ENCODE data around the gene LAMTOR5. TPM values are rescaled to one million over a fixed set of nuclear protein-coding genes. Genes with fewer than 3 reads are reported as not detected.

LAMTOR5 gene
- total and polyA plus RNA-seq, 2 of the 13 experiments (the other 11 are each of a cell fraction or from before 2014, with no cell fraction given): 96.7 to 400 TPM

DNA sequence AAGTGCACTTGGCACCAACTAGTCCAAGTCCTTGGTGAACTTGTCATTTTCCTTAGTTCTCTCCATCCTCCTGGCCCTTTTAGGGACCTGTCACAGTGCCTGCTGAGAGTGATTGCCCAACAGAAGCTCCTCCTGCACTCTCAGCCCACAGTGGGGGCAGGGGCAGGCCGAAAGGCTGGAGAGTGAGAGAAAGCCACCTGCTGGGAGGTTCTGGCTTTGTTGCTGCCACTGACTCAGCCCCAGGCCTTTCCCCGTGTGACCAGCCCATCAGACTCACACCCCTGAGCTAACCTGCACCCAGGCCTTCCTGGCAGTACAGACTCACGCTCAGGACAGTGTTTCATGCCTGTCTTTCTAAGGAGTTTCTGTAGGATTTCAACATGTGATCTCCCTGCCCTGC lies 26.3 kb upstream of the LAMTOR5 start (continued):
- TF ChIP-seq, protein P1, sequence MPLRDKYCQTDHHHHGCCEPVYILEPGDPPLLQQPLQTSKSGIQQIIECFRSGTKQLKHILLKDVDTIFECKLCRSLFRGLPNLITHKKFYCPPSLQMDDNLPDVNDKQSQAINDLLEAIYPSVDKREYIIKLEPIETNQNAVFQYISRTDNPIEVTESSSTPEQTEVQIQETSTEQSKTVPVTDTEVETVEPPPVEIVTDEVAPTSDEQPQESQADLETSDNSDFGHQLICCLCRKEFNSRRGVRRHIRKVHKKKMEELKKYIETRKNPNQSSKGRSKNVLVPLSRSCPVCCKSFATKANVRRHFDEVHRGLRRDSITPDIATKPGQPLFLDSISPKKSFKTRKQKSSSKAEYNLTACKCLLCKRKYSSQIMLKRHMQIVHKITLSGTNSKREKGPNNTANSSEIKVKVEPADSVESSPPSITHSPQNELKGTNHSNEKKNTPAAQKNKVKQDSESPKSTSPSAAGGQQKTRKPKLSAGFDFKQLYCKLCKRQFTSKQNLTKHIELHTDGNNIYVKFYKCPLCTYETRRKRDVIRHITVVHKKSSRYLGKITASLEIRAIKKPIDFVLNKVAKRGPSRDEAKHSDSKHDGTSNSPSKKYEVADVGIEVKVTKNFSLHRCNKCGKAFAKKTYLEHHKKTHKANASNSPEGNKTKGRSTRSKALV (CRISPR knock-in tag; IDR thresholded peaks at IDR 0.05): no peak
- no peak for TF ChIP-seq SIN3B (IDR thresholded peaks at IDR 0.05; ENCODE audit: low read length)
- TF ChIP-seq, protein P2, sequence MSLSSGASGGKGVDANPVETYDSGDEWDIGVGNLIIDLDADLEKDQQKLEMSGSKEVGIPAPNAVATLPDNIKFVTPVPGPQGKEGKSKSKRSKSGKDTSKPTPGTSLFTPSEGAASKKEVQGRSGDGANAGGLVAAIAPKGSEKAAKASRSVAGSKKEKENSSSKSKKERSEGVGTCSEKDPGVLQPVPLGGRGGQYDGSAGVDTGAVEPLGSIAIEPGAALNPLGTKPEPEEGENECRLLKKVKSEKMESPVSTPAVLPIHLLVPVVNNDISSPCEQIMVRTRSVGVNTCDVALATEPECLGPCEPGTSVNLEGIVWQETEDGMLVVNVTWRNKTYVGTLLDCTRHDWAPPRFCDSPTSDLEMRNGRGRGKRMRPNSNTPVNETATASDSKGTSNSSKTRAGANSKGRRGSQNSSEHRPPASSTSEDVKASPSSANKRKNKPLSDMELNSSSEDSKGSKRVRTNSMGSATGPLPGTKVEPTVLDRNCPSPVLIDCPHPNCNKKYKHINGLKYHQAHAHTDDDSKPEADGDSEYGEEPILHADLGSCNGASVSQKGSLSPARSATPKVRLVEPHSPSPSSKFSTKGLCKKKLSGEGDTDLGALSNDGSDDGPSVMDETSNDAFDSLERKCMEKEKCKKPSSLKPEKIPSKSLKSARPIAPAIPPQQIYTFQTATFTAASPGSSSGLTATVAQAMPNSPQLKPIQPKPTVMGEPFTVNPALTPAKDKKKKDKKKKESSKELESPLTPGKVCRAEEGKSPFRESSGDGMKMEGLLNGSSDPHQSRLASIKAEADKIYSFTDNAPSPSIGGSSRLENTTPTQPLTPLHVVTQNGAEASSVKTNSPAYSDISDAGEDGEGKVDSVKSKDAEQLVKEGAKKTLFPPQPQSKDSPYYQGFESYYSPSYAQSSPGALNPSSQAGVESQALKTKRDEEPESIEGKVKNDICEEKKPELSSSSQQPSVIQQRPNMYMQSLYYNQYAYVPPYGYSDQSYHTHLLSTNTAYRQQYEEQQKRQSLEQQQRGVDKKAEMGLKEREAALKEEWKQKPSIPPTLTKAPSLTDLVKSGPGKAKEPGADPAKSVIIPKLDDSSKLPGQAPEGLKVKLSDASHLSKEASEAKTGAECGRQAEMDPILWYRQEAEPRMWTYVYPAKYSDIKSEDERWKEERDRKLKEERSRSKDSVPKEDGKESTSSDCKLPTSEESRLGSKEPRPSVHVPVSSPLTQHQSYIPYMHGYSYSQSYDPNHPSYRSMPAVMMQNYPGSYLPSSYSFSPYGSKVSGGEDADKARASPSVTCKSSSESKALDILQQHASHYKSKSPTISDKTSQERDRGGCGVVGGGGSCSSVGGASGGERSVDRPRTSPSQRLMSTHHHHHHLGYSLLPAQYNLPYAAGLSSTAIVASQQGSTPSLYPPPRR (CRISPR knock-in tag; IDR thresholded peaks at IDR 0.05; ENCODE audit: borderline replicate concordance): no peak
- no peak for TF ChIP-seq ATF7-NPFF (CRISPR knock-in tag; IDR thresholded peaks at IDR 0.05; ENCODE audit: low read depth)
- no peak for TF ChIP-seq ETV6 (CRISPR knock-in tag; conservative IDR thresholded peaks at IDR 0.05)
- TF ChIP-seq, protein P3, sequence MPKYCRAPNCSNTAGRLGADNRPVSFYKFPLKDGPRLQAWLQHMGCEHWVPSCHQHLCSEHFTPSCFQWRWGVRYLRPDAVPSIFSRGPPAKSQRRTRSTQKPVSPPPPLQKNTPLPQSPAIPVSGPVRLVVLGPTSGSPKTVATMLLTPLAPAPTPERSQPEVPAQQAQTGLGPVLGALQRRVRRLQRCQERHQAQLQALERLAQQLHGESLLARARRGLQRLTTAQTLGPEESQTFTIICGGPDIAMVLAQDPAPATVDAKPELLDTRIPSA (CRISPR knock-in tag; IDR thresholded peaks at IDR 0.05; ENCODE audit: borderline replicate concordance): no peak
- TF ChIP-seq, protein P4, sequence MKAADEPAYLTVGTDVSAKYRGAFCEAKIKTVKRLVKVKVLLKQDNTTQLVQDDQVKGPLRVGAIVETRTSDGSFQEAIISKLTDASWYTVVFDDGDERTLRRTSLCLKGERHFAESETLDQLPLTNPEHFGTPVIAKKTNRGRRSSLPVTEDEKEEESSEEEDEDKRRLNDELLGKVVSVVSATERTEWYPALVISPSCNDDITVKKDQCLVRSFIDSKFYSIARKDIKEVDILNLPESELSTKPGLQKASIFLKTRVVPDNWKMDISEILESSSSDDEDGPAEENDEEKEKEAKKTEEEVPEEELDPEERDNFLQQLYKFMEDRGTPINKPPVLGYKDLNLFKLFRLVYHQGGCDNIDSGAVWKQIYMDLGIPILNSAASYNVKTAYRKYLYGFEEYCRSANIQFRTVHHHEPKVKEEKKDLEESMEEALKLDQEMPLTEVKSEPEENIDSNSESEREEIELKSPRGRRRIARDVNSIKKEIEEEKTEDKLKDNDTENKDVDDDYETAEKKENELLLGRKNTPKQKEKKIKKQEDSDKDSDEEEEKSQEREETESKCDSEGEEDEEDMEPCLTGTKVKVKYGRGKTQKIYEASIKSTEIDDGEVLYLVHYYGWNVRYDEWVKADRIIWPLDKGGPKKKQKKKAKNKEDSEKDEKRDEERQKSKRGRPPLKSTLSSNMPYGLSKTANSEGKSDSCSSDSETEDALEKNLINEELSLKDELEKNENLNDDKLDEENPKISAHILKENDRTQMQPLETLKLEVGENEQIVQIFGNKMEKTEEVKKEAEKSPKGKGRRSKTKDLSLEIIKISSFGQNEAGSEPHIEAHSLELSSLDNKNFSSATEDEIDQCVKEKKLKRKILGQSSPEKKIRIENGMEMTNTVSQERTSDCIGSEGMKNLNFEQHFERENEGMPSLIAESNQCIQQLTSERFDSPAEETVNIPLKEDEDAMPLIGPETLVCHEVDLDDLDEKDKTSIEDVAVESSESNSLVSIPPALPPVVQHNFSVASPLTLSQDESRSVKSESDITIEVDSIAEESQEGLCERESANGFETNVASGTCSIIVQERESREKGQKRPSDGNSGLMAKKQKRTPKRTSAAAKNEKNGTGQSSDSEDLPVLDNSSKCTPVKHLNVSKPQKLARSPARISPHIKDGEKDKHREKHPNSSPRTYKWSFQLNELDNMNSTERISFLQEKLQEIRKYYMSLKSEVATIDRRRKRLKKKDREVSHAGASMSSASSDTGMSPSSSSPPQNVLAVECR (CRISPR knock-in tag; IDR thresholded peaks at IDR 0.05; ENCODE audit: borderline replicate concordance): no peak
- no peak for TF ChIP-seq HMG20B (CRISPR knock-in tag; conservative IDR thresholded peaks at IDR 0.05)
- TF ChIP-seq, protein P5, sequence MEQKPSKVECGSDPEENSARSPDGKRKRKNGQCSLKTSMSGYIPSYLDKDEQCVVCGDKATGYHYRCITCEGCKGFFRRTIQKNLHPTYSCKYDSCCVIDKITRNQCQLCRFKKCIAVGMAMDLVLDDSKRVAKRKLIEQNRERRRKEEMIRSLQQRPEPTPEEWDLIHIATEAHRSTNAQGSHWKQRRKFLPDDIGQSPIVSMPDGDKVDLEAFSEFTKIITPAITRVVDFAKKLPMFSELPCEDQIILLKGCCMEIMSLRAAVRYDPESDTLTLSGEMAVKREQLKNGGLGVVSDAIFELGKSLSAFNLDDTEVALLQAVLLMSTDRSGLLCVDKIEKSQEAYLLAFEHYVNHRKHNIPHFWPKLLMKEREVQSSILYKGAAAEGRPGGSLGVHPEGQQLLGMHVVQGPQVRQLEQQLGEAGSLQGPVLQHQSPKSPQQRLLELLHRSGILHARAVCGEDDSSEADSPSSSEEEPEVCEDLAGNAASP (CRISPR knock-in tag; IDR thresholded peaks at IDR 0.05; ENCODE audit: borderline replicate concordance): no peak
- TF ChIP-seq ADNP (CRISPR knock-in tag; IDR thresholded peaks at IDR 0.05): no peak
- TF ChIP-seq CEBPG (CRISPR knock-in tag; IDR thresholded peaks at IDR 0.05): peak; percentile 84
- TF ChIP-seq ZFP37 (CRISPR knock-in tag; IDR thresholded peaks at IDR 0.05; ENCODE audit: borderline replicate concordance): no peak
- no peak for TF ChIP-seq TBP (CRISPR knock-in tag; IDR thresholded peaks at IDR 0.05)
- TF ChIP-seq ZNF781 (CRISPR knock-in tag; IDR thresholded peaks at IDR 0.05; ENCODE audit: borderline replicate concordance, not compliant biosample characterization): no peak

All from HepG2 (cell line).